ENCODE results near the gene LAIR1. TPM values are rescaled to one million over a fixed set of nuclear protein-coding genes. Genes with fewer than 3 reads are reported as not detected.
A peak's percentile ranks its signal among the peaks of the same experiment; 100 is the strongest.
"Not testable (repeated sequence)": the region's sequence is repeated elsewhere in the genome, so short reads cannot be mapped to it uniquely, and the experiment has no call there.

Gene LAIR1
- total and polyA plus RNA-seq, 12 donors: 3.5 to 80.7 (median 38.5) TPM

- DNase-seq: peak in 3 of 7 donors; percentile 35 to 53 (median 50)
- Histone ChIP-seq H3K9me3 (replicated peaks in 1 of 3) (no peaks in the 10 kb centered on the region), H3K4me3 (no peak overlapping the region), H3K4me1 (replicated peaks in 1 of 2) (no peaks in the 10 kb centered on the region), H3K27ac (no peak overlapping the region), H3K36me3 (replicated peaks in 1 of 2) (no peaks in the 10 kb centered on the region), H3K27me3 (peaks cover 6% of the 10 kb centered on the region)
- intact Hi-C loops (cut with DNase I): loop anchor here in 1 of 2 donors (5.0 kb wide), 1 partner anchor 62 kb away; no protein-coding TSS in a partner anchor
- TF ChIP-seq, protein P1, sequence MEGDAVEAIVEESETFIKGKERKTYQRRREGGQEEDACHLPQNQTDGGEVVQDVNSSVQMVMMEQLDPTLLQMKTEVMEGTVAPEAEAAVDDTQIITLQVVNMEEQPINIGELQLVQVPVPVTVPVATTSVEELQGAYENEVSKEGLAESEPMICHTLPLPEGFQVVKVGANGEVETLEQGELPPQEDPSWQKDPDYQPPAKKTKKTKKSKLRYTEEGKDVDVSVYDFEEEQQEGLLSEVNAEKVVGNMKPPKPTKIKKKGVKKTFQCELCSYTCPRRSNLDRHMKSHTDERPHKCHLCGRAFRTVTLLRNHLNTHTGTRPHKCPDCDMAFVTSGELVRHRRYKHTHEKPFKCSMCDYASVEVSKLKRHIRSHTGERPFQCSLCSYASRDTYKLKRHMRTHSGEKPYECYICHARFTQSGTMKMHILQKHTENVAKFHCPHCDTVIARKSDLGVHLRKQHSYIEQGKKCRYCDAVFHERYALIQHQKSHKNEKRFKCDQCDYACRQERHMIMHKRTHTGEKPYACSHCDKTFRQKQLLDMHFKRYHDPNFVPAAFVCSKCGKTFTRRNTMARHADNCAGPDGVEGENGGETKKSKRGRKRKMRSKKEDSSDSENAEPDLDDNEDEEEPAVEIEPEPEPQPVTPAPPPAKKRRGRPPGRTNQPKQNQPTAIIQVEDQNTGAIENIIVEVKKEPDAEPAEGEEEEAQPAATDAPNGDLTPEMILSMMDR (IDR thresholded peaks at IDR 0.05): peak; percentile 59 to 85 (median 76)
- no peak for TF ChIP-seq POLR2A (IDR thresholded peaks at IDR 0.05)
- 3 to 9% (median 5%) methylated on average over 4 of the region's 4 CpGs for WGBS, 4 donors
Observed at GRCh38 chr19:54325194-54325621, 39.5 kb downstream of the LAIR1 start.

DNA sequence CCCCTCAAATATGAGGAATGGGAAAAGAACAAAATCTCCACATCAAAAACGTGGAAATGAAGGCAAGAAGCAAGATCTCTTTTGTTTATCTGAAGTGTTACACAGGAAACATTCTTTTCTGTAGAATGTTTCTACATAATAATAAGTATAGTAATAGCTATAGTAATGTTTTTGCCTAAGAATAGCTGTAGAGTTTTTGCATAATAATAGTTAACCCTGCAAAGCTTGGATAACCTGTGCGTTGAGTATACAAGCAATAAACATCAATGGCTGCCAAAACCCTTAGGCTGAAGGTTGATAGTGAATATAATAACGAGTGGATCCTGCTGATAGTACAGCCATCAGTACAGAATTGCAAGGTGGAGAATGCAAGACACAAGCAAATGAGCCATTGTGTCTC, 40.7 kb downstream of the LAIR1 start:
- H3K27ac ChIP-seq: no peak overlapping the region
- H3K27me3 ChIP-seq: peaks cover 6% of the 10 kb centered on the region
- H3K4me1 ChIP-seq (replicated peaks in 1 of 2): no peaks in the 10 kb centered on the region
- H3K36me3 ChIP-seq (replicated peaks in 1 of 2): no peaks in the 10 kb centered on the region
- DNase-seq: no peak
- H3K4me3 ChIP-seq: no peak overlapping the region
- intact Hi-C loops (cut with DNase I): no loop called here
- no peaks in the 10 kb centered on the region for H3K9me3 ChIP-seq (replicated peaks in 1 of 3)
- WGBS, 4 donors: 13 to 28% (median 19%) methylated on average over 3 of the region's 3 CpGs
- TF ChIP-seq, protein P1 (IDR thresholded peaks at IDR 0.05): no peak
- TF ChIP-seq POLR2A (IDR thresholded peaks at IDR 0.05): no peak

- H3K27me3 ChIP-seq; intact Hi-C loops (cut with DNase I); DNase-seq; H3K4me3 ChIP-seq; H3K4me1 ChIP-seq (replicated peaks in 1 of 2); H3K9me3 ChIP-seq (replicated peaks in 1 of 3); H3K36me3 ChIP-seq (replicated peaks in 1 of 2); H3K27ac ChIP-seq: not testable (repeated sequence)
- WGBS, 4 donors: 37% methylated on average over 9 of the region's 13 CpGs; no CpG with 5 or more reads in 3 of the 4 donors
- TF ChIP-seq, protein P1 (IDR thresholded peaks at IDR 0.05): peak in 2 of 6 experiments; percentile 30 to 41
Observed at GRCh38 chr19:54322934-54323333, 41.8 kb downstream of the LAIR1 start.

DNA sequence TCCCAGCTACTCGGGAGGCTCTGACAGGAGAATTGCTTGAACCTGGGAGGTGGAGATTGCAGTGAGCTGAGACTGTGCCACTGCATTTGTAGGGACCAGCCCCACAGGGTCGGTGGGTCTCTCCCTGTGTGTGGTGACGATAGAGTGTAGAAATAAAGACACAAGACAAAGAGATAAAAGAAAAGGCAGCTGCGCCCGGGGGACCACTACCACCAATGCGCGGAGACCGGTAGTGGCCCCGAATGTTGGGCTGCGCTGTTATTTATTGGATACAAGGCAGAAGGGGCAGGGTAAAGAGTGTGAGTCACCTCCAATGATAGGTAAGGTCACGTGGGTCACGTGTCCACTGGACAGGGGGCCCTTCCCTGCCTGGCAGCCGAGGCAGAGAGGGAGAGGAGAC, 42.4 kb downstream of the LAIR1 start:
- H3K27ac ChIP-seq; H3K4me3 ChIP-seq; intact Hi-C loops (cut with DNase I): not testable (repeated sequence)

DNA sequence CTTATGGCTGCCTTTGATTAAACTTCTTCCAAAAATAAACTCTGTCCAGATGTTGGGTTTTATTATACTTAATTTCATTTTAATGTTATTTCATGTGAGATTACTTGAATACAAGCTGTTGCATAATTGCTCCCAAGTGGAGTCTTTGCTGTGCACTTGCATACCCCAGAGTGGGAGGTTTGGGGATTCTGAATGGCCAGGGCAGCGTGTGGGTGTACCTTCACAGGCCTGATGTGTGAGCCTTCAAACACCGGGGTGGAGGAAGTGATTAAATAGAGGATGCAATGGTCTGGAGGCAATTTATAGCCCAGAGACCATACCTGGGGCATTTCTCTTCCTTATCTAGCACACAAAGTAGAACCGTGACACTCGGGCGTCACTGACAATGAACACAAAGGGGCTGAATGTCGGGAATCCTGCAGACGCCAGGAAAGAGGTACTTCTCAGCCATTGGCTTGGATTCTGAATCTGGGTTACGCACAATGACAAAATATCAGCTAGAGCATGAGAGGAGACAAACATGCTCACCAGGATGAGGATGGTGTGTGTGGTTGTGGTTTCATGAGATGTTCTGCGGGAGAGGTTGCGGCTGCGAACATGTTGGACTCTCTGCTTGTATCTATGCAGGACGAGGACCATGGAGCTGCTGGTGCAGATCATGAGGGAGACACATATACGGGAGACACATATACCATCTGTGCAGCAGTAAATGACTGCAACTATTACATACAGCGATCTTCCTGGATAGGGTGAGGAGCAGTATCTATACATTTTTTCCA, 44.6 kb downstream of the LAIR1 start:
- WGBS, 4 donors: 72 to 83% (median 78%) methylated on average over 14 of the region's 14 CpGs
- peaks cover 14% of the 10 kb centered on the region for H3K27me3 ChIP-seq
- DNase-seq: no peak
- H3K36me3 ChIP-seq (replicated peaks in 1 of 2): no peaks in the 10 kb centered on the region
- H3K4me1 ChIP-seq (replicated peaks in 1 of 2): no peaks in the 10 kb centered on the region
- H3K9me3 ChIP-seq (replicated peaks in 1 of 3): no peaks in the 10 kb centered on the region
- intact Hi-C loops (cut with DNase I): no loop called here
- H3K27ac ChIP-seq: no peak overlapping the region
- no peak overlapping the region for H3K4me3 ChIP-seq
- TF ChIP-seq, protein P1 (IDR thresholded peaks at IDR 0.05): no peak
- no peak for TF ChIP-seq POLR2A (IDR thresholded peaks at IDR 0.05)

More for the DNA sequence above, 42.4 kb downstream of the LAIR1 start:
- H3K4me1 ChIP-seq (replicated peaks in 1 of 2); DNase-seq; H3K27me3 ChIP-seq; H3K36me3 ChIP-seq (replicated peaks in 1 of 2); H3K9me3 ChIP-seq (replicated peaks in 1 of 3): not testable (repeated sequence)
- 89 to 93% (median 90%) methylated on average over 10 to 12 of the region's 13 CpGs for WGBS, 4 donors

Measured in adrenal gland (tissue), 12 donors.